OCI-LY7 (cell line): ENCODE measurements around the gene SOD1.

Experiments used
- EZH2phosphoT487 ChIP-seq: fragments of 200-600 bp; sonication (generic); IDR thresholded peaks from 2 replicates; pipeline ENCODE4 v1.6.1; 2018; ENCODE audit warnings: low read depth, borderline replicate concordance, mild to moderate bottlenecking, mixed run types, antibody characterized with exemption, low read length, moderate library complexity, mixed read lengths
- TF ChIP-seq, protein P1 (sequence below): fragments of 200-600 bp; sonication (generic); conservative IDR thresholded peaks from 2 replicates; pipeline ENCODE4 v1.5.1; 2014; ENCODE audit warnings: mild to moderate bottlenecking, antibody characterized with exemption, low read length, moderate library complexity, mixed read lengths

DNA sequence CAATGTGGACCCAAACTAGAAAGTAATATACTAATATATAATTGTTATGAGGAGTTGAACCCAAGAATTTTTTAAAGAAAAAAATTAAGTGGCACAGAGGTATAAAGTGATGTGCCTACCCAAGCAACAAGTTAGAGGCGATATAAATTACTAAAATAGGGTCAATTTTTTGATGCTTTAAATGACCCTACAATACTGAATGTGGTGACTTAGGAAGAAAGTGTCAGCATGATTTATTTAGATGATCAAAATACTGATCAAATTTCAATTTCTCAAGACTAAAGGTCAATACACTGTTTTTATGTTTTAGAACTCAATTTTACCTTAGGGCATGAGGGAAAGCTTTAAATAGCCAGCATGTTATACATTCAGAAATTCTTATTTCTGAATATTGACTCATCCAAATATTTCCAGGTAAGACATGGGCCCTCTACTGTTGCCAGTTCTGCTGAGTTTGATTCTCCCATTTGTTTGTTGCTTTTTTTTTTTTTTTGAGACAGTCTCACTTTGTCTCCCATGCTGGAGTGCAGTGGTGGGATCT is 52.3 kb downstream of the SOD1 start:
- TF ChIP-seq, protein P1, sequence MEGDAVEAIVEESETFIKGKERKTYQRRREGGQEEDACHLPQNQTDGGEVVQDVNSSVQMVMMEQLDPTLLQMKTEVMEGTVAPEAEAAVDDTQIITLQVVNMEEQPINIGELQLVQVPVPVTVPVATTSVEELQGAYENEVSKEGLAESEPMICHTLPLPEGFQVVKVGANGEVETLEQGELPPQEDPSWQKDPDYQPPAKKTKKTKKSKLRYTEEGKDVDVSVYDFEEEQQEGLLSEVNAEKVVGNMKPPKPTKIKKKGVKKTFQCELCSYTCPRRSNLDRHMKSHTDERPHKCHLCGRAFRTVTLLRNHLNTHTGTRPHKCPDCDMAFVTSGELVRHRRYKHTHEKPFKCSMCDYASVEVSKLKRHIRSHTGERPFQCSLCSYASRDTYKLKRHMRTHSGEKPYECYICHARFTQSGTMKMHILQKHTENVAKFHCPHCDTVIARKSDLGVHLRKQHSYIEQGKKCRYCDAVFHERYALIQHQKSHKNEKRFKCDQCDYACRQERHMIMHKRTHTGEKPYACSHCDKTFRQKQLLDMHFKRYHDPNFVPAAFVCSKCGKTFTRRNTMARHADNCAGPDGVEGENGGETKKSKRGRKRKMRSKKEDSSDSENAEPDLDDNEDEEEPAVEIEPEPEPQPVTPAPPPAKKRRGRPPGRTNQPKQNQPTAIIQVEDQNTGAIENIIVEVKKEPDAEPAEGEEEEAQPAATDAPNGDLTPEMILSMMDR: no peak
- no peak for TF ChIP-seq EZH2phosphoT487
